AG10803 (cell line): ENCODE results near the gene ADGRD1.

Experiments
- DNase-seq: peaks from one replicate; pipeline ENCODE4 v3.0.0; 2010; ENCODE audit warnings: low read depth
- H3K4me3 ChIP-seq: 2 replicates; pipeline ENCODE4 v1.5.1; 2011; ENCODE audit warnings: mild to moderate bottlenecking, low read length, control low read depth
- CTCF ChIP-seq: conservative IDR thresholded peaks from 2 replicates; pipeline ENCODE4 v1.5.1; 2011; ENCODE audit warnings: mild to moderate bottlenecking, low read length, control low read depth, inconsistent platforms

ADGRD1 gene

GRCh38 chr12:131087991-131088700, 134.4 kb downstream of the ADGRD1 start:
- no peak for TF ChIP-seq CTCF
- no peak for DNase-seq
- H3K4me3 ChIP-seq, result no peak overlapping the region

GRCh38 chr12:131088701-131089530, 135.2 kb downstream of the ADGRD1 start:
- TF ChIP-seq CTCF, result no peak

GRCh38 chr12:131089531-131090273, 136.0 kb downstream of the ADGRD1 start:
- no peak for DNase-seq
- no peak for TF ChIP-seq CTCF
- H3K4me3 ChIP-seq, result no peak overlapping the region

More at GRCh38 chr12:131088701-131089530, 135.2 kb downstream of the ADGRD1 start:
- DNase-seq, result no peak
- H3K4me3 ChIP-seq, result no peak overlapping the region

- H3K4me3 ChIP-seq, result no peak overlapping the region
- TF ChIP-seq CTCF, result no peak
- DNase-seq, result no peak
These were observed 136.8 kb downstream of the ADGRD1 start for GRCh38 chr12:131090274-131091210.

GRCh38 chr12:131091413-131091975, 137.8 kb downstream of the ADGRD1 start:
- TF ChIP-seq CTCF, result no peak
- no peak for DNase-seq
- no peak overlapping the region for H3K4me3 ChIP-seq

- TF ChIP-seq CTCF, result no peak
- no peak for DNase-seq
- no peak overlapping the region for H3K4me3 ChIP-seq
These were observed 138.4 kb downstream of the ADGRD1 start for GRCh38 chr12:131091976-131092691.
